GM19397 (cell line): ENCODE measurements around the gene PPP1CC.
"Not testable (repeated sequence)": the region's sequence is repeated elsewhere in the genome, so short reads cannot be mapped to it uniquely, and the experiment has no call there.

ENCODE experiments used
- ATAC-seq: cut with Tn5 transposase; IDR thresholded peaks from one replicate; pipeline ENCODE4 v1.9.1; 2021; ENCODE audit warnings: mild to moderate bottlenecking, moderate library complexity; ENCODE audit not compliant: unreplicated experiment

The PPP1CC gene

GRCh38 chr12:110742718-110743570, at the start of gene PPP1CC:
PPP1CC (minus strand) TSS chr12:110742891; CDS start chr12:110742707, 184 bp downstream.
- ATAC-seq: peak; percentile 77

- ATAC-seq: no peak
Observed at GRCh38 chr12:110791589-110791988, 48.9 kb upstream of the PPP1CC start.

- ATAC-seq: no peak
Observed at GRCh38 chr12:110790301-110790700, 47.6 kb upstream of the PPP1CC start.

GRCh38 chr12:110786012-110786411, 43.3 kb upstream of the PPP1CC start:
- ATAC-seq: no peak

- no peak for ATAC-seq
Observed at GRCh38 chr12:110785240-110785639, 42.5 kb upstream of the PPP1CC start.

- no peak for ATAC-seq
Observed at GRCh38 chr12:110782922-110783321, 40.2 kb upstream of the PPP1CC start.

GRCh38 chr12:110782094-110782493, 39.4 kb upstream of the PPP1CC start:
- no peak for ATAC-seq

- ATAC-seq: no peak
Observed at GRCh38 chr12:110780448-110780847, 37.8 kb upstream of the PPP1CC start.

GRCh38 chr12:110778833-110779577, 36.3 kb upstream of the PPP1CC start:
- no peak for ATAC-seq

- ATAC-seq: peak; percentile 95
Observed at GRCh38 chr12:110776410-110776809, 33.7 kb upstream of the PPP1CC start.

- no peak for ATAC-seq
Observed at GRCh38 chr12:110775997-110776396, 33.3 kb upstream of the PPP1CC start.

- ATAC-seq: no peak
Observed at GRCh38 chr12:110774824-110775223, 32.1 kb upstream of the PPP1CC start.

- ATAC-seq: no peak
Observed at GRCh38 chr12:110768960-110769359, 26.3 kb upstream of the PPP1CC start.

GRCh38 chr12:110767863-110768262, 25.2 kb upstream of the PPP1CC start:
- no peak for ATAC-seq

GRCh38 chr12:110766311-110767154, 23.8 kb upstream of the PPP1CC start:
- ATAC-seq: no peak

GRCh38 chr12:110765572-110765971, 22.9 kb upstream of the PPP1CC start:
- ATAC-seq: not testable (repeated sequence)

- no peak for ATAC-seq
Observed at GRCh38 chr12:110765111-110765510, 22.4 kb upstream of the PPP1CC start.

GRCh38 chr12:110763583-110763982, 20.9 kb upstream of the PPP1CC start:
- ATAC-seq: no peak

- no peak for ATAC-seq
Observed at GRCh38 chr12:110762891-110763290, 20.2 kb upstream of the PPP1CC start.

- no peak for ATAC-seq
Observed at GRCh38 chr12:110760204-110760609, 17.5 kb upstream of the PPP1CC start.

- no peak for ATAC-seq
Observed at GRCh38 chr12:110758922-110759321, 16.2 kb upstream of the PPP1CC start.
